IPS-15b (cell line): ENCODE measurements around the gene GLDC.

ENCODE experiments used
- H3K27me3 ChIP-seq: one replicate; pipeline ENCODE4 v1.6.1; 2013; ENCODE audit warnings: low read length; ENCODE audit not compliant: control insufficient read depth, insufficient read depth
- H3K36me3 ChIP-seq: one replicate; pipeline ENCODE4 v1.6.1; 2013; ENCODE audit warnings: low read length; ENCODE audit not compliant: control insufficient read depth, insufficient read depth
- H3K4me1 ChIP-seq: one replicate; pipeline ENCODE4 v1.6.1; 2013; ENCODE audit warnings: mild to moderate bottlenecking, low read length; ENCODE audit not compliant: control insufficient read depth, insufficient read depth
- H3K4me3 ChIP-seq: one replicate; pipeline ENCODE4 v1.5.1; 2013; ENCODE audit warnings: low read depth, low read length
- H3K9ac ChIP-seq: one replicate; pipeline ENCODE4 v1.6.1; 2013; ENCODE audit warnings: low read depth, mild to moderate bottlenecking, low read length
- H3K9me3 ChIP-seq: one replicate; pipeline ENCODE4 v1.6.1; 2013; ENCODE audit warnings: mild to moderate bottlenecking, low read length; ENCODE audit not compliant: control insufficient read depth, insufficient read depth

Gene GLDC

DNA sequence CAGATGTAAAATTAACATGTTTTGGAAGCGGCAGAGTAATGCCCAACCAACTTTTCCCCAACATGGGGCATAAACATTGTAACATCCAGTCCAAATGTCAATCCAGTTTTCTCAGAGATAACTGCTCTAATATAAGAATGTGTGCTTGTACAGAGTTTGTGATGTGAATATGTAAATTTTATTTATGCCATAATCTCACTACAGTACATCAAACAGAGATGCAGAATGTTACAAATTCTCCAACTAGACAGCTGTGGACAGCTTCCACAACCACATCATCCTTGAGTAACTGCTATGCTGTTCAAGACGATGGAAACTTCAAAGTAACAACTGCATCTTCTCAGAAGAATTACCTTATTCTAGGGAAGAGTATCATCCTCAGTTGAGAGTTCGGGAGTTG is 109.9 kb downstream of the GLDC start:
- Histone ChIP-seq H3K27me3 (no peaks in the 10 kb centered on the region), H3K36me3 (no peaks in the 10 kb centered on the region), H3K9ac (no peak overlapping the region)

DNA sequence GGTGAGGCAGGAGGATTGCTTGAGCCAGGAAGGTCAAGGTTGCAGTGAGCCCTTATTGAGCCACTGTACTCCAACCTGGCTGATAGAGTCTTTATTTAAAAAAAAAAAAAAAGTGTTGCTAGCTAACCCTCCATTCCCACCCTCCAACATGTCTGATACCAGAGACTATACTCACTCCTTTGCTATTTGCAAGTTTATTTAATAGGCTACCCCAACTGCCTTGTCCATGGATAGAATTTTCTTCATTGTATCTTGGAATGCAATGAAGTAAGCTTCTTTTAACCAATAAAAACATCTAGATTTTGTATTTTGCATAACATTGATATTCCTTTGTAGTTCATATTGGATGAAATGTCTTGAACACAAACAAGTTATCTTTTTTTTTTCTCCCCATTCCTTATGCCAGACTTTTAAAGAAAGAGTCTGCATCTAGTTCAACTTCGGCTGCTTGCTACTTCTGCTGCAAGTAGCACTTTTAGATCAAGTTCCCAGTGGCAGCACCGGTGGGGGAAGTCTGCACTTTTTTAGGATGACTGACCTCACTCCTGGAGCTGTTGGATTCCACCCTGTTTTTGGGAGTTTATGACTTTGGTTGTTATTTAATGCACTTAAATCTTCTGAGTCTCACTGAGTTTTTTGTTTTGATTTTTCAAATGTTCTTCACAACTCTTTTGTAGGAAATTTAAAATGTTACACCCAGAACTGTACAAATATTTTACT is 120.0 kb downstream of the GLDC start:
- no peaks in the 10 kb centered on the region for H3K4me1 ChIP-seq

More for the DNA sequence above, 109.9 kb downstream of the GLDC start:
- Histone ChIP-seq H3K4me3 (no peak overlapping the region), H3K4me1 (no peaks in the 10 kb centered on the region), H3K9me3 (no peaks in the 10 kb centered on the region)

DNA sequence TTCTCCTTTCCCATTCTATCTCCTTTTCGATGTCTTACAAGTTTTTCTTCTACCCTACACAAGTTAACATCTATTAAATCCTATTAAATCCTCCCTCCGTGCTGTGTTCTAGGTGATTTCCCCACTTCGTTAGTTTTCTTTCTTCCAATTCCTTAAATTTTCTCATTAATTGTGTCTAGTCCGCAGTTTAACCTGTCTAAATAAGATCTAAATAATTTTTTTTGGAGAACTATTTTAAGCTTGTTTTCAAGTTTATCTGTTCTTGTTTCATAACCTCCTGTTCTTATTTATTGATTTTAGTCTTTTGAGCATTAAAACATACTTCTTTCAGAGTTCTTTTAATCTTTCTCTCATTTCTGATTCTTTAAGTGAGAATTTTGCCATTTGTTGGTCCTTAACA is 123.3 kb downstream of the GLDC start:
- Histone ChIP-seq H3K4me3 (no peak overlapping the region), H3K9ac (no peak overlapping the region), H3K4me1 (no peaks in the 10 kb centered on the region), H3K9me3 (no peaks in the 10 kb centered on the region), H3K36me3 (no peaks in the 10 kb centered on the region), H3K27me3 (no peaks in the 10 kb centered on the region)

More for the DNA sequence above, 120.0 kb downstream of the GLDC start:
- no peaks in the 10 kb centered on the region for H3K27me3 ChIP-seq
- no peak overlapping the region for H3K9ac ChIP-seq
- H3K9me3 ChIP-seq, result no peaks in the 10 kb centered on the region
- H3K4me3 ChIP-seq, result no peak overlapping the region
- H3K36me3 ChIP-seq, result no peaks in the 10 kb centered on the region

DNA sequence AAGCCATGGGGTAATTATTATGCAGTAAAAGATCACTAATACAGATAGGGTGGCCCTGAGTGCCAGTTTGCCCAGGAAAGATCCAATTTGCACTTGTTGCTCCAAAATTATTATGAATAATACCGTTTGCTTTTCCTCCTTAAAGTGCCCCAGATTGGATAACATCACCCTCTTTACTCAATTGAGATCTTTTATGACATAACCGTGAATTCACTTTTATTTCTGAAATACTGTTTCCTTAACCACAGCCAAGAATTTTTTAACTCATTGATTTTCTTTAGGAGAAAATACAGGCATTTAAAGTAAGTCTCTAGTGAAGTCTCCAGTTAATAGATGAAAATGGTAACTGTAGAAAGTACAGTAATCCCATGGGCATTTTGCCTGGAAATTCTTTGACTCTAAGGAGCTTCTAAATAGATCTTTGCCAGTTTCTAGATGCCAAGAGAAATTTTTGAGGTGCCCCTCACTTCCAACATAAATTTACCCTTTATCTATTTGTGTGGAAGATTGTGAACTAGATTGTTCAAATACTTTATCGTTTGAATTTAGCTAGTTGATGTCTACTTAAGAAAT is 133.4 kb downstream of the GLDC start:
- Histone ChIP-seq H3K36me3 (no peaks in the 10 kb centered on the region), H3K9ac (no peak overlapping the region), H3K4me1 (no peaks in the 10 kb centered on the region), H3K4me3 (no peak overlapping the region), H3K27me3 (no peaks in the 10 kb centered on the region), H3K9me3 (no peaks in the 10 kb centered on the region)

DNA sequence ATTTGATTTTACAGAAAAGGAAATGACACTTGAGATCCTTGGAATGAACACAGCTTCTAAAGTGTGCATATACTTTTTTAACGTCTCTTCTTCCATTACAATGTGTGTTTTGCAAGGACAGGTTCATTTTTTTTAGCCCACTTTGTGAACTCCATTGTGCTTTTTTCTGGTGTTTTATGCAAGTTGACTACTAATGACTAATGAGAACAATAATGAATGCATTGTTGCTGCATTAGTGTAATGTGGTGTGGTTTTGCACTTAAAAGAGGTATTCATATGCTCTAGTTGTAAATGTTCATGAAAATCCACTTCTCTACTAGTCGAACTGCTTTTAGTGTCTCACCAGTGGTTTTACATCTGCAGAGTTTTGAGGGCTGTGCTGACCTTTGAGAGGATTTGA is 139.0 kb downstream of the GLDC start:
- H3K4me1 ChIP-seq, result no peaks in the 10 kb centered on the region
- H3K27me3 ChIP-seq, result no peaks in the 10 kb centered on the region
- no peaks in the 10 kb centered on the region for H3K9me3 ChIP-seq
- no peaks in the 10 kb centered on the region for H3K36me3 ChIP-seq
- H3K9ac ChIP-seq, result no peak overlapping the region
- no peak overlapping the region for H3K4me3 ChIP-seq

DNA sequence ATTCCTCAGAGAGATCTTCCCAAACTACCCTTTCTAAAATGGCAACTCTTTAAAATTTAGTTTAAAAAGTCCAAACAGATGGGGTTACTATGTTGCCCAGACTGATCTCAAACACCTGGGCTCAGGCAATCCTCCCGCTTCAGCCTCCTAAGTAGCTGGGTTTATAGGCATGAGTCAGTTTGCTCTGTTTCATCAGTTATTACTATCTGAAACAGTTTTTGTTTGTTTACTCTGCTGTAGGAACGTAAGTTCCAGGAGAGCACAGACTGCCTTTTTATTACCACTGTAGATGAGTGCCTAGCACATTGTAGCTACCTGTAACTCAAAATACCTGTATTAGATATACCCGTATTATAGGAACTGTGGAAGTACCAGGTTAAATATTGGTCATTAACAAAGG is 143.1 kb downstream of the GLDC start:
- Histone ChIP-seq H3K9ac (no peak overlapping the region), H3K36me3 (no peaks in the 10 kb centered on the region), H3K4me1 (no peaks in the 10 kb centered on the region), H3K4me3 (no peak overlapping the region), H3K27me3 (no peaks in the 10 kb centered on the region), H3K9me3 (no peaks in the 10 kb centered on the region)

DNA sequence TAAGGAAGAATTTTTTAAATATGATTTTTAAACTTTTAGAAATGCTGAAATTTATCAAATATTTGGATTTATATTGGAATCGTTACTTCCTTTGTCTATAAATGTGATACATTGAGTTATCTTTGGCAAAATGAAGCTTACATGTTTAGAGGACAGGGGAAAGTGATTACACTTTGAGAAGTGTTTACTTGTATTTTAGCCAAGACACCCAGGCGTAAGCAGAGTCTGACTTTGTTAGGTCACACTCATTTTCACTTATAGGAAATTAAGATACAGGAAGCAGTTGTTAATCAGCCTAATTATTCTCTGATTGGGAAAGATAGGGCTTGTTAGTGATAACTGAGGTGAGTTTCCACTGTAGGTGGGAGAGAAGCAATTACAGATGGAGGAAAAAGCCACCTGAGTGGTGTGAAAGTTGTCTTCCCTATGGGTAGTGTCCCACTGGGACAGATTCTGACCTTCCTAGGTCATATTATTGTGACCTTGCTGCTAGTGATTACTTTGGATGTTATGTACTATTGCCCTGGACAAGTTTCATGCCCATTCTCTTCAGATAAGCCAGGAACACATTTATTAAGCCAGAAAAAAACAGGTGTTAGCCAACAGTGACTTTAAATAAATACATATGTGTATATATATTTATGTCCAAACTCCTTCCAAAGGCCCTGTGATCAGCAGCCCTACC is 143.9 kb downstream of the GLDC start:
- H3K9me3 ChIP-seq, result no peaks in the 10 kb centered on the region
- no peaks in the 10 kb centered on the region for H3K36me3 ChIP-seq
- no peaks in the 10 kb centered on the region for H3K4me1 ChIP-seq
- no peak overlapping the region for H3K4me3 ChIP-seq
- H3K9ac ChIP-seq, result no peak overlapping the region
- H3K27me3 ChIP-seq, result no peaks in the 10 kb centered on the region

DNA sequence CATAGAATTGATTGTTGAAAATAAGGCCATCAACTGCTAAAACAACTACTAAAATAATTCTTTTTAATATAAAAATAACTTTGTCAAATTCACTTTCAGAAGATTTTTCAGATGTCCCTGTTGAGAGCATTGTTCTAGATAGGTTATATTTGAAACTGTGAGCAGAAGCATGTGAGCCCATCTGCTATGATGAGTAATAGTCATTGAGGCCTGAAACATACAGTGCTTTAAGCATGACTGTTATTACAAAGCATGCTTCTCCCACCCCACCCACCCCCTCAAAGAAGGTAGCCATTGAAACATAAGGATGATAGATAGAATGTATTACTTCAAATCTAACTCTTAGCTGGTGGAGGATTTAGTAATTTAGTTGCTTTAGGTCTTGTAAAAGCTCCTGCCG is 146.5 kb downstream of the GLDC start:
- Histone ChIP-seq H3K4me1 (no peaks in the 10 kb centered on the region), H3K36me3 (no peaks in the 10 kb centered on the region), H3K9me3 (no peaks in the 10 kb centered on the region), H3K4me3 (no peak overlapping the region), H3K27me3 (no peaks in the 10 kb centered on the region), H3K9ac (no peak overlapping the region)

DNA sequence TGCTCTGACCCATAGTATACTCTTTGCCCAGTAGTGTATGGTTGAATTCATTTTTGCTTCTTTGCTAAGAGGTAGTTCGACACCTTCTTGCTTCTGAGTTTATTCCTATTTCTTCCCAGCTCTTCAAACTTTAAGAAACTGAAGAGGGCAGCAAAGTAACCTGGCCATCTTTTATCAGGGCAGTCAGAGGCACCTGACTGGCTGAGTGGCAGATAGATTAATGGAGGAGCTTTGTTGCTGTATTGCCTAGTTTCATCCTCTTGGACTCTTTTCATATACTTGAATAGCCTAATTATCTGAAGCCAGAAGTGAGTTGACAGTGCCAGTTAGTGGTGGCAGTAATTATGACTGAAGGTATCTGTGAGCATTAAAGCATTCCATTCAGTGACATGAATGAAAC is 150.1 kb downstream of the GLDC start:
- Histone ChIP-seq H3K4me3 (no peak overlapping the region), H3K27me3 (no peaks in the 10 kb centered on the region), H3K9ac (no peak overlapping the region), H3K9me3 (no peaks in the 10 kb centered on the region), H3K4me1 (no peaks in the 10 kb centered on the region), H3K36me3 (no peaks in the 10 kb centered on the region)

DNA sequence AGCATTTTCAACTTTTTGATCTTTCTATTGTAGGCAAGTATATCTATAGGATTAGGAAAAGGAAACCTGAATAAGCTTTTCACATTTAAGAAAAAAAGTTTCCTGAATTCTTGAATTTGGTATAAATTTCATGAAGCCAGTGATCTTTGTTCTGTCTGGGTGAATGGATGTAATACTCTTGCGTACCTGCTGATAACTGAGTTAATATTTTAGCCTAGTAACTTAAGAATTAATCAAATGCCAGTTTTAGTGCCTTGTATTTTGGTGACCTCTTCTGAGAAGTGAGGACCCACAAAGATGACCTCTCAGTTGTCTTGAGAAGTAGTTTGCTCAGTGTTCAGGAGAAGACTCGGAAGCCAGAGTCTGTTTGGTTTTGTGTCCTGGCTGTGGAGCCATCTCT is 154.7 kb downstream of the GLDC start:
- Histone ChIP-seq H3K36me3 (no peaks in the 10 kb centered on the region), H3K9ac (no peak overlapping the region), H3K27me3 (no peaks in the 10 kb centered on the region), H3K4me3 (no peak overlapping the region), H3K9me3 (no peaks in the 10 kb centered on the region), H3K4me1 (no peaks in the 10 kb centered on the region)

DNA sequence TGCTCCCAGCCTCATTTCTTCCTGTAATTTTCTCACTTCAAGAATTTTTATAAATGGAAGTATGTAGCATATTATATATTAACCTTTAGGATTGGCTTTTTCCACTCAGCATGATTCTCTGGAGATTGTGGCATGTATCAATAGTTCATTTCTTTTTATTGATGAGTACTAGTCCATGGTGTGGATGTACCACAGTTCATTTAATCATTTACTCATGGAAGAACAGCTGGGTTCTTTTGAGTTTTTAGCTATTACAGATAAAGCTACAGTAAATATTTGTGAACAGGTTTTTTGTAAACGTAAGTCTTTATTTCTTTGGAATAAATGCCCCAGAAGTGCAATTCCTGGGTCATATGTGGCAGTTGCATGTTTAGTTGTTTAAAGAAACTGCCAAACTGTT is 156.4 kb downstream of the GLDC start:
- Histone ChIP-seq H3K9ac (no peak overlapping the region), H3K27me3 (no peaks in the 10 kb centered on the region), H3K4me1 (no peaks in the 10 kb centered on the region), H3K4me3 (no peak overlapping the region), H3K36me3 (no peaks in the 10 kb centered on the region), H3K9me3 (no peaks in the 10 kb centered on the region)

DNA sequence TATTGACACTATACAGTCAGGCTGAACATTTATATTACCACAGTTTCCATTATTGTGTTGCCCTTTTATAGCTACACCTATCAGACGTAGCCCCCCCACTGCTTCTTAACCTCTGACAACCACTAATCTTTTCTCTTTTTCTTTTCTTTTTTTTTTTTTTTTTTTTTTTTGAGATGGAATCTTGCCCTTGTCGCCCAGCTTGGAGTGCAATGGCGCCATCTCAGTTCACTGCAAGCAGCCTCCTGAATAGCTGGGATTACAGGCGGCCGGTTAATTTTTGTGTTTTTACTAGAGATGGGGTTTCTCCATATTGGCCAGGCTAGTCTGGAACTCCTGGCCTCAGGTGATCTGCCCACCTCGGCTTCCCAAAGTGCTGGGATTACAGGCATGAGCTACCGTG is 157.1 kb downstream of the GLDC start:
- H3K4me1 ChIP-seq, result no peaks in the 10 kb centered on the region

More for the DNA sequence above, 157.1 kb downstream of the GLDC start:
- no peak overlapping the region for H3K4me3 ChIP-seq
- no peaks in the 10 kb centered on the region for H3K9me3 ChIP-seq
- H3K36me3 ChIP-seq, result no peaks in the 10 kb centered on the region
- no peak overlapping the region for H3K9ac ChIP-seq
- no peaks in the 10 kb centered on the region for H3K27me3 ChIP-seq
